Astrocyte of the cerebellum (primary cell): ENCODE measurements around the gene RIN2.
"Not testable (repeated sequence)": the region's sequence is repeated elsewhere in the genome, so short reads cannot be mapped to it uniquely, and the experiment has no call there.

Experiments used
- DNase-seq: peaks from one replicate; pipeline ENCODE4 v3.0.0-alpha.2; 2011; ENCODE audit warnings: low read depth
- H3K4me3 ChIP-seq: 2 replicates; pipeline ENCODE4 v1.5.1; 2011; ENCODE audit warnings: mild to moderate bottlenecking, low read depth, low read length, moderate library complexity
- CTCF ChIP-seq: IDR thresholded peaks from 2 replicates; pipeline ENCODE4 v1.5.1; 2012; ENCODE audit warnings: low read length, low read depth, moderate library complexity, mild to moderate bottlenecking; ENCODE audit errors: missing control alignments
- in situ Hi-C: cut with HindIII; loops from 2 replicates; pipeline ENCODE4 v1.10.0; 2017; ENCODE audit warnings: low sequenced_read_pairs

The RIN2 gene

GRCh38 chr20:19750907-19751636 lies 7.0 kb upstream of the RIN2 start:
- no peak for TF ChIP-seq CTCF
- in situ Hi-C loops, result no loop called here
- no peak overlapping the region for H3K4me3 ChIP-seq
- DNase-seq, result no peak

GRCh38 chr20:19754201-19754600 lies 3.9 kb upstream of the RIN2 start:
- H3K4me3 ChIP-seq, in situ Hi-C loops, DNase-seq: not testable (repeated sequence)

- no peak for DNase-seq
- peak overlapping the region; percentile 85 for H3K4me3 ChIP-seq
- in situ Hi-C loops, result no loop called here
- TF ChIP-seq CTCF, result no peak
Measured at GRCh38 chr20:19756761-19757486, 1.1 kb upstream of the RIN2 start.

- no peak for TF ChIP-seq CTCF
- peak overlapping the region; percentile 85 for H3K4me3 ChIP-seq
- in situ Hi-C loops, result no loop called here
- peak; percentile 80 for DNase-seq
Measured at GRCh38 chr20:19757487-19758132, 448 bp upstream of the RIN2 start.

GRCh38 chr20:19758501-19759331 lies 658 bp downstream of the RIN2 start:
- no peak for TF ChIP-seq CTCF
- in situ Hi-C loops, result no loop called here
- H3K4me3 ChIP-seq, result peak overlapping the region; percentile 85
- no peak for DNase-seq

- no peak for TF ChIP-seq CTCF
- no peak overlapping the region for H3K4me3 ChIP-seq
- in situ Hi-C loops, result no loop called here
- DNase-seq, result no peak
Measured at GRCh38 chr20:19760371-19760721, 2.3 kb downstream of the RIN2 start.
